Esophagus muscularis mucosa (tissue), 3 donors: ENCODE results near the gene UBL7.

Source experiments
- CTCF ChIP-seq, 3 experiments: fragments of 200-600 bp in 2 of 3; fragments of 450-650 bp in 1 of 3; sonication (generic) in 2 of 3; IDR thresholded peaks; one replicate each; pipeline ENCODE4 v1.5.1; 2017 to 2019; ENCODE audit warnings: antibody characterized with exemption in 3 of 3, mild to moderate bottlenecking in 2 of 3, moderate library complexity in 1 of 3
- EP300 ChIP-seq: sonication (generic); formaldehyde crosslinking; IDR thresholded peaks from one replicate; pipeline ENCODE4 v1.6.1; 2017; ENCODE audit warnings: antibody characterized with exemption

- TF ChIP-seq CTCF (IDR thresholded peaks at IDR 0.05) (no peak), EP300 (no peak)
Measured at GRCh38 chr15:74402873-74403587, 57.9 kb downstream of the UBL7 start.
